Fibroblast of skin of back (primary cell): Measurements from ENCODE around the gene EFCAB11.
A peak's percentile ranks its signal among the peaks of the same experiment; 100 is the strongest.

ENCODE experiments used
- DNase-seq: peaks from one replicate; pipeline ENCODE4 v3.0.0-alpha.2; 2013

The EFCAB11 gene

DNA sequence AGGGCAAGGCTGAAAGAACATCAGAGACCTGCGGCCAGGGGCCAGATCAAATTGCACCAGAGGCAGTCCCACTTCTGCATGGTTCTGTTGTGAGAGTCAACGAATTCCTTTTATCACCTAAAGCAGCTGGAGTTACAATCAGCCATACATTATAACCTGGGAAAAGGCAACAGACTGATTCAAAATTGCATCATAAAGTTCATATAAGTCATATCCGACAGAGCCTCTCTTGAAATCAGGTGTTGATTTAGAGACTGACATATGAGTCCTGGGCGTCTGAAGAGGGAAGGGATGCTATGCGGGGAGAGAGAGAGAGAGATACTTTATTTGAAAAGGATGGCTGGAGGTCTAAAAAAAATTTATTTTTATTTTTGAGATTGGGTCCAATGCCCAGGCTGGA is 89.4 kb downstream of the EFCAB11 start:
- no peak for DNase-seq

DNA sequence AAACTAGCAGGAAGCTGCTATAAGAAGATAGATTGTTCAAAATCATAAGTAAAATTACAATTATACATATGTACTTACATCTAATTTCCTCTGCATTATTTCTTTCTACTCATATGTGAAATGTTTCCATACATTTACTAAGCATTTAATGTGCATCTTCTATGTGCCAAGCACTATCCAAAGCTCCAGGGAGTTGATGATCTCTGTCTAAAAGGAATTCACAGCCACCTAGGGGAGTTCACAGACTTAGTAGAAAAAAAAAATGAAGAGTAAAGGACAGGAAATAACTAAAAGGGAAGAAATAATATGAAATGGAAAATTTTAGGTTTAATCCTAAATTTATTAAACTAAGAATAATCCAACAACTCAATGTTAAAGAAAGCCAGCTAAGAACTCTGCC is 91.7 kb downstream of the EFCAB11 start:
- peak; percentile 73 for DNase-seq

DNA sequence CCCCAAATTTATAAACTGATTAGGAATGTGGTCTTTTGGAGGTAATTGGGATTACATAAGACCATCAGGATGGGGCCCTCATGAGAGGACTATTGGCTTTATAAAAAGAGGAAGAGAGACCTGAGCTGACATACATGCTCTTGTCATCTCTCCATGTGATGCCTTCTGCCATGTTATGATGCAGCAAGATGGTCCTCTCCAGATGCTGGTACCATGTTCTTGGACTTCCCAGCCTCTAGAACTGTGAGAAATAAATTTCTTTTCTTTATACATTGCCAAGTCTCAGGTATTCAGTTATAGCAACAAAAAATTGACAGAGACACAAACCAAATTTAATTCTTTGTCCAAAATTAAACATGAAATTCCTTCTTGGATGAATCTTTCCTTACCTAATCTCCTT is 92.9 kb downstream of the EFCAB11 start:
- DNase-seq = no peak

DNA sequence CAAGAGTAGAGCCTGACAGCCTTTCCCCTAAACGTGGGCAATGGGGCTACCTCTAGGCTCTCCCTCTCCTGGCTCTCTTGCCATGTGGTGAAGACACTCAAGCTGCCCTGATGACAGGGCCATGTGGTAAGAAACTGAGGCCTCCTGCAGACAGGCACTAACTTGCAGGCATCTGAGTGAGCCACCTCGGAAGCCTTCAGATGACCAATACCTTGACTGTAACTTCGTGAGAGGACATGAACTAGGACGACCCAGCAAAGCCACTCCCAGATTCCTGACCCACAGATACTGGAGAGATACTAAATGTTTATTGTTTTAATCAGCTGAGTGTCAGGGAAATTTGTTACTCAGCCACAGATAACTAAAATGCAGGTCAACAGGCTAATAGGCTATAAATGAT is 96.4 kb downstream of the EFCAB11 start:
- peak; percentile 28 for DNase-seq

DNA sequence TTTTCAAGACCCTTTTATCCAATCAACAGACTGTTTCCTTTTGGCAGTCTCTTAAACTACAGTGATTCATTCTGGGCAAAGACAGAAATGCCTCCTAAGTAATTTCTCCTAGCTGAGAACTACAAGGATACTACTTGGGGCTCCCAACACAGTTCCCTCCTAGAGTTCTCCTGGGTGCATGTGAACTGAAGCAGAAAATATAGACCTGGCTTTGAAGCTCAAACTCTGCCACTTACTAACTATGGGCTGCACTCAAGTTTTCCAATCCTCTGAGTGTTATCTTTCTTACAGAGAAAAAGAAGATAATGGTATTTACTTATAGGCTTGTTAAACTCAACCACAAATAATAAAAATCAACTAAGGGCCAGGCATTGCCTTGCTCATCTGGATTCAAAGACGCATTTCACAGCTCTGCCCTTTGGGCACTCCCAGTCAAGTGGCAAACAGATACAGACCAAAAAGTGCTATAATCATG is 97.6 kb downstream of the EFCAB11 start:
- DNase-seq = peak; percentile 45

DNA sequence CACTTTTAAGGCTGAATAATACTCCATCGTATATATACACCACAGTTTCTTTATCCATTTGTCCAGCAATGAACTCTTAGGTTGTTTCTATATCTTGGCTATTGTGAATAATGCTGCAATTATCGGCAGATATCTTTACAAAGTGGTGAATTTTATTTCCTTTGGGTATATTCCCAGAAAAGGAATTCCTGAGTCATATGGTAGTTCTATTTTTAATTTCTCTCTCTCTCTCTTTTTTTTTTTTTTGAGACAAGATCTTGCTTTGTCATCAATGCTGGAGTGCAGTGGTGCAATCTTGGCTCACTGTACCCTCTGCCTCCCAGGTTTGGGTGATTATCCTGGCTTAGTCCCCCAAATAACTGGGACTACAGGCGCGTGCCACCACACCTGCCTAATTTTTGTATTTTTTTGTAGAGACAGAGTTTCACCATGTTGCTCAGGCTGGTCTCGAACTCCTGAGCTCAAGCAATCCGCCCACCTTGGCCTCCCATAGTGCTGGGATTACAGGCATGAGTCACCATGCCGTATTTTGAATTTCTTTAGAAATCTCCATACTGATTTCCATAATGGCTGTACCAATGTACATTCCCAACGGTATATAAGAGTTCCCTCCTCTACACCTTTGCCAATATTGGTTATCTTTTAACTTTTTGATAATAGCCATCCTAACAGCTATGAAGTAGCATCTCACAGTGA is 98.4 kb downstream of the EFCAB11 start:
- DNase-seq = peak; percentile 92

DNA sequence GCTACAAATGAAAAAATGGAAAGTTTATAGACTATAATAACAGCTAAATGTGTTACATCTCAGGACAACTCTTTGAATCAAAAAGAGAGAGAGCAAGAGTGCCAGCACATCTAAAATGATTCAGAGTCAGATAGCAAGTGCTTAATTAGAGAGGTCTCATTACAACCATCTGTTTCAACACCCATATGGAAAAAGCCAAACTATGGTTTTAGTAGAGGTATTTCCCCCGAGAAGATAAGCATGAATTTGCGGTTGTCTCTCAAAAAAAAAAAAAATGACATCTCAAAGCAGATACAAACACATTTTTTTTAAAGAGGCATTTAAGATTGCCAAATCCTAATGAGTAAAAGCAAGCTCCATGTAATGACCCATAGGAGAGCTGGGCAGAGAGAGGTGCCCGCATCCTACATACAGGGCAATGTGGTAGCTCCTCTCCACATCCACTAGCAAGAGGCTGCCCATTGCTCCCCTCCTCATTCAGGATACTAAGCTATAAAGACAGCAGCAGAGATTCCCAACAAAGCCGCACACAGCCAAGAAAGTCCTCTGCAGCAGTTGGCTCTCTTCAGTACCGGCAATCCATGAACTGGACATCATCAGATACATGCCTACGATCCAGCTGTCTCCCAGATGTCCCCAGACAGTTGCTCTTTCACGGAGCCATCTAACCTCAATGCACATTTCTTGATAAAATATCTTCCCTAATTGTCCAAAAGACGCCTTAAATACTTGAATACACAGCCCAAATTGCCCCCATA is 100.4 kb downstream of the EFCAB11 start:
- DNase-seq = peak; percentile 30

DNA sequence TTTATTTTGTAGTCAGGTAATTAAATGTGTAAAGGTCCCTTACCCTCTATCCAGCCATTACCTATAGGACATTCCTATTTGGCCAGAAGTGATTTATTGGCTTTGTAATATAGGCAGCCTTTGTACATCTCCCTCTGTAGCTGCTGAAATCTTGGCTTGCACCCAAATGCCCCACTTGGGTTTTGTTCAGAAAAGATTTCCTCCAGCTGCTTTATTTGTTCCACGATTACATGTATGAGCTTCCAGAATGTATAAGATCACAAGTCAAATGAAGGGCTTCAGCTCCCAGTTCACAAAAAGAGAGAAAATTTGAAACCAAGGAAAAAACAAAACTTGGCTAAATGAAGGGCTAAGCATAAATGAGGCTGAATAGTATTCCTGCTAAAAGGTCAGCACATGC is 103.4 kb downstream of the EFCAB11 start:
- DNase-seq = no peak

DNA sequence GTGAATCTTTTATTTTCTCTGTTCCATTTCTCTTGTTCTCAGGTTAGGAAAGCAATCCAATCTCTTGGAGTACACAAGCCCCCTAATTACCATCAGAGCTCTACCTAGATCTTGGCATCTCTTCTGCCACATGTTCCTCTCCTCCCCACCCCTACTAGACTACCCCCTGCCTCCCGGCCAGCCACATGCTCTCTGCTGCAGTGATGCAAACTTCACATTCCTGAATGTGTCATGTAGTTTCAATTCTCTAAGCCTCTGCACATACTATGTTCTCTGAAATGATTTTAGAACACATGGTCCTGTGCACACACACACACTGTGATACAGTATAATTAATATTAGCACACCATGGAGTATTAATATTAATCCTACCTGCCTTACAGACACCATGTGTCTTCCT is 104.6 kb downstream of the EFCAB11 start:
- peak; percentile 80 for DNase-seq

DNA sequence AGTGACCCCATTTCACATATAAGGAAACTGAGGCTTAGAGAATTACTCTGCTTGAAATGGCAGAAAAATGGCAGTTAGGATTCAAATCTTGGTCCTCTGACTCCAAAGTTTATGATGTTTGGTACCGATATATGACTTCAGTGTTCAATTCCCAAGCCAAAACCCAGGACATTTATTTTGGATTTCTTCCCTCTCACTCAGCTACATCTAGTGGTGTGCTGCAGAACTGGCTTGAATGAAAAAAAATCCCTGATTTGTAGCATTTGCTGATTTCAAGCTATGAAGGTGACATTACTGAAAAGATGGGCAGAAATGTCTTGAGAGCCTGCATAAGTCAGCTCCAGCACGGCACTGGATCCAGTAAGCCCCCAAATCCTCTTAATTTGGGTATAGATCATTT is 106.4 kb downstream of the EFCAB11 start:
- peak; percentile 64 for DNase-seq

DNA sequence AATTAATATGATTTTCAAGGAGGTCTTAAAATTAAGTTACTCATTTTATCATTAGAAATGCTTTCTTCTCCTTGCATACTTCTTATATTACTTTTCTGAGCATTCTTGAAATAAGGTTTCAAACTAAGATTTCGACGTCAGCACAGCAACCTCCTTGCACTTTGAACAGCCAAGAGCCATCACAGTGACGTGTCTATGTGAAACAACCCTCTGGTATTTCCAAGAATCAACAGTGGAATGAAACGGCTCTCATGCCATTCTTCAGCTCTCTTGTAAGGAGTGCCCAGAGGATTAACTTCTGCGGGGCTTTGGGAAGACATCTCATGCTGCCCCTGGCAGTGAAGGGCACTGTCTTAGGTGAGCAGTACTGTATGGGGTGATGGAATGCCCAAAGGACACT is 109.2 kb downstream of the EFCAB11 start:
- DNase-seq = peak; percentile 95

DNA sequence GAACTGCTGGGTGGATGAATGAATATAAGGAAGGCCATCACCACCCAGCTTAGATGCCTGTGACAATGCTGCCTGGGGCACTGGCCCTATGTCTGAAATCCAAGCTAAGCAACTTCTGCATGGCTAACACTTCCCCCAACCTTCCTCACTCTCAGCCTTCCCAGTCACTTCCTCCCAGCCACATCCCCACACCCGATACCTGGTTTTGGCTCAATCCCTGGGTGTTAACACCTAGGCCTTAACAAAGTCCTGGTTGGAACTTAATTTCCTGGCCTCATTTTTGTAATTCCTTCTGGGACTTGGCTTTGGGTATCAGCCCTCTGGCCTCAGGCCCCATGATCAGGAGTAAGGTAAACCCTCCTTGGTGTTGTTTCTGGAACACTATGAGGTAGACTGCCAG is 110.0 kb downstream of the EFCAB11 start:
- DNase-seq = peak; percentile 20

DNA sequence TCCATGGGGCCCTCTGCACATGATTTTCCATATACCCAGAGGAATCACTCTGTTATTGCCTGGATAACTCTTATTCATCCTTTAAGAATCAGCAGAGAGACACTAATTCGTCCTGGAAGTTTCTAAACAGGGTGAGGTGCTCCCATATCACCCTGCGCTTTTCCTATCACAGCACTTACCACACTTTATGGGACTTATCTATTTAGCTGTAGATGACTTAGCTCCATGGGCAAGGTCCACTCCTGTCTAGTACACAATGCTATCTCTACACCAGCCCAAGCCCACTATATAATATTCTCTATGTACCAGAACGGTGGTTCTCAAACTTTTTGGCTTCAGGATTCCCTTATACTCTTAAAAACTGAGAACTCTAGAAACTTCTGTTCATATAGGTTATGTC is 111.7 kb downstream of the EFCAB11 start:
- no peak for DNase-seq

DNA sequence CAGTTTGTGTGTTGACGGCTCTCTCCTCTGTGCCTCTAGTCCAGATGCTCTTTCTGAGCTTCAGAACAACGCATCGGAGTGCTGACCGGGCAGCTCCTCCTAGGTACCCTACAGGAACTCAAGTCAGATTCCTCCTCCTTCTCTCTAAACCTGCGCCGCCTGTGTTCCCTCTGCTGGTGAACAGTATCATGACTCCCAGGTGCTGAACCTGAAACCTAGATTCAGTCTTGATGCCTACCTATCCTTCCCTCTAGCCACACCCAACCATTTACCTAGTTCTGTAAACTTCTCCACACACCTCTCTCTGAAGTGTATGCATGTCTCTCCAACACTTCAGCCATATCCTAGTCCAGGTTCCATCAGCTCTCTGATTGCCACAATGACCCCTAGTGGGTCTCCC is 112.7 kb downstream of the EFCAB11 start:
- no peak for DNase-seq

DNA sequence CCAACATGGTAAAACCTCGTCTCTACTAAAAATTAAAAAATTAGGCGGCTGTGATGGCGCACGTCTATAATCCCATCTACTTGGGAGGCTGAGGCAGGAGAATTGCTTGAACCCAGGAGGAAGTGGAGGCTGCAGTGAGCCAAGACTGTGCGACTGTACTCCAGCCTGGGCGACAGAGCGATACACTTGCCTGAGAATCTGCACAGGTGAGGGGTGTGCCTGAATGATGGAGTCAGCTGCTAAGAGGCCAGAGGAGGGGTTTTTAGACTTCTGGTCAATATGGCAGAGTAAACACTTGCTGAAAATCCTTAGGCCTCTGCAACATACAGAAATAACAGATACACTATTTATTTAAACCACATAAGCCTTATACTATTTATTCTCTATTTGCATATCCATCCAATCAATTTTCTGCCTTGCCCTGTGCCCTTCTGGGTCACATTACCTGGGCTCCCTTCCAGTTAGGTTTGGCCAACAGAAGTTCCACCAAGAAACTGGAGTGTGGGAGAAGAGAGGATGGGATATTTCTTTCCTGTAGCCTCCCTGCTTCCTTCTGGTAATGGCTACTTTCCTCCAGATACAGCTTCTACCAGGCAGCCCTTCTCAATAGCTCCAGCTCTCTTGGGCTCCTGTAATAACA is 117.6 kb downstream of the EFCAB11 start:
- no peak for DNase-seq

DNA sequence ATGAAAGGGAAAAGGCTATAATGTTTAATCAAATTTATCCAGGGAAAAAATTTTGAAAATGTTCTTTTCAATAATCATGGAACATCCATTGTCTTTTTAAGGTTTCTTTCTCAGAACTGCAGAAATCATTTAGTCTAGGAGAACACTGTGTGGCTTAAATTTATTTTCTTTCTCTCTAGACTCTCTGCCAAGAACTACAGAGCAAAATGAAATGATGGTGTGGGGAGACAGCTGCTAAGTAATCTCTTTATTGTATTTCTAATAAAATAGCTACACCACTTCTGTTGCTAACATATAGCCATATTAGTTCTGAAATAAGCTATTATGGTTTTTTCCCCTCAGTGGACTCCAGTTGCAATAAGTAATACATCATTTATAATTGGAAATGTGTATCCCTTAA is 120.9 kb downstream of the EFCAB11 start:
- no peak for DNase-seq

DNA sequence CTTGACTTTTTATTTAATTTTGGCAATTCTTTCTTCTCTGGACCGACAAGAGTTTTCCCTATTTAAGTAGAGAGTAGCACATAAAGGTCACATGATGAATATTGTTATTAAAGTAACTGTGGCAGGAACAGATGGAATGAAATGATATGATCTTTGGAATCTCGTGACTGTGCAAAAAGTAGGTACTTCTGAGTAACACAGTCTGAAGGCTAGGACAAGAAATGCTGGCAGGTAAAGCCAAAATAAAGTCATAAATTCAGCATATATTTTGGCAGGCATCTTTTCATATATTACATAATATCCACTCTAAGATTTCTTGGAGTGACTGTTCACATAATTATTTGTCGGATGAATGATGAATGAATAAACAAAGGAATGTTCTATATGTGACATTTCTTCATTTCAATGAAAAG is 121.4 kb downstream of the EFCAB11 start:
- peak; percentile 57 for DNase-seq

DNA sequence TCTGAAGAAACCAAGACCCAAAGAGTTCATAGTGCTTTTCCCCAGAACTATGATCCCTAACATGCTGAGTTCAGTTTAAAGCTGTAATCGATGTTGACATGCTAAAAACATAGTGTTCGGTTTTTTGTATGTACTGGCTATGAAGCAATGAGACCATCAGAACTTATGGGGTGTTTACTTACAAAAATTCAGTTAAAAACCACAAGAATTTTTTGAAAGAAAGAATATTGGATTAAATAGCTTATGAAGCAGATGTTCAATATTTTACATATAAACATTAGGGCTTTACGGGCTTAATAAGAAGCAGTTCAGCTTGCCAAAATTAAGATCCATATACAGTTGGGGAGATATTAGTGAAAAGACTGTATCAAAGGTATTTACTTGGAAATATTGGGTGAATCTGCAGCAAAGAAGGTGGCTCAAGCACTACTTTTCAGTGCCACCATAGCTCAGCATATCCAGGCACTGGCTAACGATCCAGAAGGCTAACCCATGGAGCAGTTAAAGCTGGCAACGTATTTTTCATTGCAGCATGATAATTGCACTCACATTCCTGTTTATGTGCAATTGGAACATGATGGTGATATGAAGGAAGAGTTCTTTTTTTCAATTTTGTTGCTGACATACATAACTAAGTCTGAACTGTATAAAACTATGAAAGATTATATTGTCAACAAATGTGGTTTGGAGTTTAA is 125.9 kb downstream of the EFCAB11 start:
- no peak for DNase-seq

DNA sequence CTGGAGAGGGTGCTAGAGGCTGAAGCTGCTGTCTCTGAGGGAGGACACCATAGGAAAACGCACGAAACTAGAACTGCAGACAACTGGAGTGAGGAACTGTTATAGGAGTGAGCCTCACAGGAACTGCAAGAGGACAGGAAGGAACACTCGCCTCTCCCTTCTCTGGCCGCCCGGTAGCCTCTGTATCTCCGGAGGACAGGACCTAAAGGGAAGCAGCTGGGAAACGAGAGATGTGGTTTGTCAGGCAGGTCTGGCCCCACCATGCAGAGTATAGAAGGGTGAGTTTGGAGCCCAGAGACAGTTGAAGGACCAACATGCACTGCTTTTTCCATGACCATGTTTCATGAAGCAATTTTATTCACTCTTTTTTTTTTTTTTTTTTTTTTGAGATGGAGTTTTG is 127.3 kb downstream of the EFCAB11 start:
- no peak for DNase-seq

DNA sequence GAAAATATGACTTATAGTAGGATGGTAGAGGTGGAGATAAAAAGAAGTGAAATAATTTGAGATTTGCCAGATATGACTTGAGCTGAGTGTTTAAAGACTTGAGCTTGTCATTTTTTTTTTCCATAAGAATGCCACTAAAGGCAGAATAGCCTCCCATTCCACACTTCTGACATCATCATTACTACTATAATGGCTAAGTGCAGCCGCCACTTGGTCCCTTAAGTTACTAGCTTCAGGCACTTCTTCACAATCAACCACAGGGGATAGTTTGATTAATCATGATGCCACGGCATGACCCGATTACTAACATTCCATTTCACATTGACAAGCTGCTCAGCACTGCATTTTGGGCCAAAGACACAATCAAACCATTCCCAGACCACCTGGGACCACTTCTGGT is 127.9 kb downstream of the EFCAB11 start:
- peak; percentile 81 for DNase-seq

DNA sequence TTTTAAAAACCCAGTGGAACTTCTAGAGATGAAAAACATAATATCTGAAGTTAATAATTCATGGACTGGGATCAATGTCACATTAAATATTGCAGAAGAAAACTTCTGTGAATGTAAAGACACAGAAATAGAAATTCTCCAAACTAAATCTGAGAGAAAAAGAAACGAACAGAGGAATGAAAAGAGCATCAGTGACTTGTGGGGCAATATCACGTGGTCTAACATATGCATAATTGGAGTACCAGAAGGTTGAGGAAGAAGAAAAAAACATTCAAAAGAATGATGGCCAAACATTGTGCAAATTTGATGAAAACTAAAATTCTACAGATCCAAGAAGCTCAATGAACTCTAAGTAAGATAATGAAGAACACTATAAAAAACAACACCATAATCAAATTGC is 130.8 kb downstream of the EFCAB11 start:
- DNase-seq = no peak

DNA sequence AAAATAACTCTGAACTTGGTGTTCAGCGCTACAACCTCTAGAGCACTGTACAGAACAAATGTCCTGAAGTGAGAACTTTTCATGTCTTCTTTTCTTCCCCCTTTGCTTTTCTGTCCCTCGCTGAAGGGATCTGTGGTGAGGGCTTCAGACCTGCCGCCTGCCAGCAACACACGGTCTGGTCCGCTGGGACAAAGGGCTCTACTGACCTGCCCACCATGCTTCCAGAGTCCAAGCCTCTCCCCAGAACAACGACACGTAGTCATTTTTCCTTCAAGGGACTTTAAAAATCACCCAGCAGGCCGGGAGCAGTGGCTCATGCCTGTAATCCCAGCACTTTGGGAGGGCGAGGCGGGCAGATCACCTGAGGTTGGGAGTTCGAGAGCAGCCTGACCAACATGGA is 140.4 kb downstream of the EFCAB11 start:
- no peak for DNase-seq

DNA sequence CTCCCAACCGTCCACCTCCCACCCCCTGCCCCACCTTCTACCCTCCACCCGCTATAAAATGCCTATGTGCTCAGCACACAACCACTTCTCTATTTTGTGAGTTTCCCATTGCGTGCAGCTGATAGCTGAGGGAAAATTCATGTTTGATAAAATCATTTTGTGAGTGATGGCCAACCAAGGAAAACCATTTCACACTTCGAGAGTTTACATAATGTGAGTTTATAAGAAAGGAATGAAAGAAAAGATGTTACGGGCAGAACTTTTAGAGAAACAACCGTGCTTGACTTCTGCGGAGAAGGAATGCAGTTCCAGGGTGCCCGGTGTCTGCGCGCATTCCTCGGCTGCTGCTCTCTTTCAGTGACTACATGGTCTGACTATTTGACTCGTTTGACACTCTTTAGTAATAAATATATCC is 140.9 kb downstream of the EFCAB11 start:
- DNase-seq = peak; percentile 99
